Activated CD8-positive, alpha-beta memory T cell treated with anti-CD3 and anti-CD28 coated beads for 24 hours (primary cell): ENCODE measurements around the gene HLCS.
"Not testable (repeated sequence)": the region's sequence is repeated elsewhere in the genome, so short reads cannot be mapped to it uniquely, and the experiment has no call there.

Experiments used
- DNase-seq: peaks from one replicate; pipeline ENCODE4 v3.0.0-alpha.2; 2020

Gene HLCS

DNA sequence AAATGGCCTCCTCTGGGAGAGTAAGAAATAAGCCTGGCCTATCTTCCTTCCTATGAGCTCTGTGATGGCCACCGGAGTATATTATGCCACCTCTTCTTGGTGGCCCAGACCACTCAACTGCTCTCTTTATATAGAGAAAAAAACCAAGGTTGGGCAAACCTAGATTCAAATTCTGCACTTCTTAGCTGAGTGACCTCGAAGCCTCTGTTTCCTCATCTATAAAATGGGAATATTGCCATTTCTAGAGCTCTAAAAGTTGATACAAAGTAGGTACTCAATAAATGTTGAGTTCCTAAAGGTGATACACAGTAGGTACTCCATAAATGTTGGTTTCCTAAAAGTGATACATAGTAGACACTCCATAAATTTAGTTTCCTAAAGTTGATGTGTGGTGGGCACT is 120.7 kb downstream of the HLCS start:
- no peak for DNase-seq

DNA sequence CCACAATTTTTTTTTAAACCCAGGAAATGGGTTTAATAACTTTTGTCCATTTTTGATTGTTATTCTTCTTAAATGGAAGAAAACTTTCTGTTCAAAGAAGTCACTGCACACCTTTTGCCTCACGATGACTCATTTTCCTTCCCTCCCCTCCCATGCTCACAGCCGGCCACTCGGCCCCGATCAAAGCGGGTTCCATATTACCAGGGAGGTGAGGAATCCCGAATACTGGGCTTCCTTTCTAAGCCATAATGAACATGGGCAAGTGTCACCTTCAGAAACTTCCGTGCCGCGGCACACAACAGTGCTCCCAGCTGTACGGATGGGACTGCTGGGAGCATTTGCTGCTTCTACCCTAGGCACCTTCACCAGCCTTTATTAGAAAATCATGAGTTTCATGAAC is 121.4 kb downstream of the HLCS start:
- DNase-seq: no peak

DNA sequence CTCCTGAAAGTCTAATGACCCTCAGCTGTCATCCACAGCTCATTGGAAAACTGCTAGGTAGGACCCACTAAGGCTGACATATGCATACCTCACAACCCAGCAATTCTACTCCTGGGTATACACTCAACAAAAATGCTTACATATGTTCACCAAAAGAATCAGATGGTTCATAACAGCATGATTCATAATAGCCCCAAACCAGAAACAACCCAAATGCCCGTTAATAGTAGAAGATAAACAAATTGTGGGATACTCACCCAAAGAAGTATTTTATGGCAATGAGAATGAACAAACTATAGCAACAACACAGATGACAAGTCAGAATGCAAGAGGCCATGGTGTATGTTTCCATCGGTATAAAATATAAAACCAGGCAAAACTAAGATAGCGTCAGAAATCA is 124.6 kb downstream of the HLCS start:
- DNase-seq: no peak

DNA sequence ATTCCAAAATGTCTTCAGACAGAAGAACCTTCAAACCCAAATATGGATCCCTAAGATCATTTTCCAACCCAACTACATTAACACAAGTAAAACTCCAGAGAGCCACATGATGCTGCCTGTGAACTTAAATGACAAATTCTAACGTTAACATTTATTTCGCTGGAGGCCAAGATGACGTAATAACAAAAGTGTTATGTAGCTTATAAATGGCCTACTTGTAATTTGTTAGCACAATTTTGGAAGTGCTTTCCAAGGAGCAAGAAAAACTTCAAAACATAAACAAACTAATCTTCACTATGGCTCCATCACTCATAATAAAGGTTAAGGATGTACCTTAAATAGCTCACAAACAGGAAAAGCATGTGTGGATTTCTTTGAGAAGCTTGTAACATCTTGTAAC is 126.7 kb downstream of the HLCS start:
- DNase-seq: no peak

DNA sequence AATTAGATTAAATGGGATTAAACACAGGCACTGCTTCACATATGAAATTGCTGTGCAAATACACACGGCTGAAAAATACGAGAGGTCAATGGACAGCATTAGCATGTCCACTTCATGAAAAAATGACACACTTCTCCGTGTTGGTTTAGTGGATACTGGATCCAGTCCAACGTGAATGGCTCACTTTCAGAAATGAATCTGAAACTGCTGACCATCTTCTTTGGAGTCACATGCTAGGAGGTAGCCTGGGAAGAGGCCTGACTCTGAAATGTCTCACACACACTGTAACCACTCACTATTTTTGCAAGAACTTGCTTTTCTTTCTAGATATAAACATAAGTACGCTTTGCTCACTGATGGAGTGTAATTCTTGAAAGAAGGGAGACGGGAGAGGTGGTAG is 127.3 kb downstream of the HLCS start:
- no peak for DNase-seq

DNA sequence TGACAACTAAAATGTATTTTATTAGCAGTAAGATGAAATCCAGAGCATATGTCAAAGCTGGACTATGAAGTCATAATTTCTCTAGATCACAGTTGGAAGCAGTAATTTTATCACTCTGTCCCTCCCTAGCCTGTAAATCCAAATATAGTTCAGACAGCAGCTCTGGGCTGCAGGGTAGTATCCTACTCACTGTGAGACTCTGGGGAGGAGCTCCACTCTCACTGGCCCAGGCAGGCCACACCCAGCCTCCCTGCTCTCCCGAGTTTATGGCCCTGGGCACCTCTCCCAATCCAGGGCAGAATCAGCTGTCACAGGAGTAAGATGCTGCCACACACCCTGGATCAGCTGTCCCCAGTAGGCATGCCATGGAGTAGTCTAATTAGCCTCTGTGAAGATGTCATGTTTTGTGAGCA is 131.1 kb downstream of the HLCS start:
- DNase-seq: no peak

DNA sequence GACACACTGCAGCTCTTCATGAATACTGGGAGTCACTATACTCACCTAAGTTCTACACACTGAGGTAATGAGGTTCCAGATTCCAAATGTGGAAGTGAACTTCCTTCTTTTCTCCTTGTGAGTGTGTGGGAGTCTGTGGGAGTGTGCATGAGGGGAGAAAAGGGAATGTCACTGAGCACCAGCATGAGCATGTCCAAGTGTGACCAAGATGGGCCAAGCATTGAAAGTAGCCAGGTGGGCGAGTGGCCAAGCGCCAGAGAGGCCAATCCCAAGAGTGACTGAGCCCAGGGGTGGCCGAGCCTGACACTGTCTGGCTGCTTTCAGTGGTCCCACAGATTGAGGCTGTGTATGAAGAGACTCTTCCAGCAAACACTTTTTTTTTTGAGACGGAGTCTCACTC is 132.3 kb downstream of the HLCS start:
- no peak for DNase-seq

DNA sequence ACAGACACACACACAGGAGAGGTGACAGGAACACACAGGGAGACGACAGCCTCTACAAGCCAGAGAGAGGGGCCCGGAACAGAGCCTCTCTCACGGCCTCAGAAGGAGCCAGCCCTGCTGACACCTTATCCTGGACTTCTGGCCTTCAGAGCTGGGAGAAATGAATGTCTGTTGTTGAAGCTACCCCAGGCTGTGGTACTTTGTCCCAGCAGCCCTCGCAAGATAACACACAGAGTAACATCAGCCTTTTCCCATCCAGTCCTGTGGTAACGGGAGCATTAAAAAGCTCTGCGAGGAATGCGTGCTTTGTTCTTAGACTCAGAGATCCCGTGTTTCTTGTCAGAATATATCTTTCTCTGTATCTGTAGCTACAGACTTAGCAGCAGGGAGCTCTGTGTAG is 136.4 kb downstream of the HLCS start:
- DNase-seq: no peak

DNA sequence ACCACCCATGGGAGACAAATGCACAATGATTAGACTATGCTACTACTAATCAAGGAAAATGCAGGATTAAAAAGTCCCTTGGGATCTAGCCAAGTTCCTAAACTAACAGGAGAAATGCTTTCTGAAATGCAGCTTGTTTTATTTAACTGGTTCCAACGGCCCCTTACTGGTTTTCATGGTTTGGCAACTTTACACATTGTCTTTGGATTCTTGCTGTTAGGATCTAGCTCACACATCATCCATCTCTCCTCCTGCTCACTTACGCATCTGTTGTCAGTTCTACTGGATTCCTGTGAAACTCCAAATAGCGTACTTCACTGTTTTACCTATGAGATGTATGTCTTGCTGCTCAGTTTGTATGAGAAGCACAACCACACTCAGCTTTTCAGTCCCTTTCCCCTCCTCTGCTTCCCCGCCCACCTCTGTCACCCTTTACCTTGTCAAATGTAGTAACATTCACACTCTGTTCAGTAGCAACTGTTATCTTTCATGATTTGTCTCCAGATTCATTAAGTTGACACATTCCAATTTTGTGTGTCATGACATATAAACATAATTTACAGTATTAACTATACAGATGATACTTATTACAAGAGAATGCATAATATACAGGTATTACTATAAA is 137.5 kb downstream of the HLCS start:
- DNase-seq: no peak

DNA sequence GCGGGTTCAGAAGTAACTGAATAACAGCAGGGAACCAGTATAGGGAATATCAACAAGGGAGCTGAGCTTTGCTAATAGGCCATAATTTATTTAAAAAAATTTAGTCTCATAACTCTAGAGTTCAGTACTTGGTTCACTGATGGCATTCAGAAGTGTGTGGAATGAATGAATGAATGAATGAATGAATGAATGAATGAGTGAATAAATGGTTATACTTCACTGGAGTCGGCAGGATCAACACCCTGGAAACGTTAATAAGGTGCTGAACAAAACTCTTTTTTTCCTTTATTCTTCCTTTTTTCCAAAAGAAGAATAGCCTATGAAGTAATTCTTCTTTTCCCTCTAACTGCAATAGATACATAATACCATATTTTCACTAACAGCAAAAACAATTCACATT is 138.3 kb downstream of the HLCS start:
- DNase-seq: no peak

DNA sequence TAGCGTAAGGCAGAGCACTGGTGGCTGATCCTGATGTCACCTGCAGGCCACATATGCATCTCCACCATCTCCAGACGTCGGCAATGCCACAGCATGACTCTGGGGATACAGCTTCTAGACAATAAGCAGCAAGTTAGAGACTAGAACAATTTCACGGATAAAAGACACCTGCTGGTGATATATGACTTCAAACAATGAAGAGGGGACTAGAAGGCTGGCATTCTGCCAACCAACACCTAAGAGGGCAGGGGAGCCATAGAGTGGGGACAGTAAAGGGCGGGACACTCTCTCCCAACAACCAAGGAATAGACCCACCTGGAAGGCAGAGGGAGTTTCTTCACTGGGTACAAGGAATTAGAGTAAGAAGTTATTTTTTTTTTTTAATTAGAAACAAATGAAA is 140.8 kb downstream of the HLCS start:
- no peak for DNase-seq

DNA sequence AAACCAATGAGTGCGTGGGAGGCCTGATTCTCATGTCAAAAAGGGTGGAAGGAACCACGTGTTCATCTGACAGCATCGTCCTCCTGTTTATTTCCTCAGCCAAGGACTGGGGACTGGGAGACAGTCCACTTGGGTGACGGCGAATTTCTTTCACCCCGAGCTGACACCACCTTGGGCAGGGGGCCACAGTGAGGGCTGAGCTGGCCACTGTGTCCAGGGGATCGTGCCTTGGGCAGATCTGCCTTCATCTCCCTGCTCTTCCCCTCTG is 145.5 kb downstream of the HLCS start:
- DNase-seq: no peak

DNA sequence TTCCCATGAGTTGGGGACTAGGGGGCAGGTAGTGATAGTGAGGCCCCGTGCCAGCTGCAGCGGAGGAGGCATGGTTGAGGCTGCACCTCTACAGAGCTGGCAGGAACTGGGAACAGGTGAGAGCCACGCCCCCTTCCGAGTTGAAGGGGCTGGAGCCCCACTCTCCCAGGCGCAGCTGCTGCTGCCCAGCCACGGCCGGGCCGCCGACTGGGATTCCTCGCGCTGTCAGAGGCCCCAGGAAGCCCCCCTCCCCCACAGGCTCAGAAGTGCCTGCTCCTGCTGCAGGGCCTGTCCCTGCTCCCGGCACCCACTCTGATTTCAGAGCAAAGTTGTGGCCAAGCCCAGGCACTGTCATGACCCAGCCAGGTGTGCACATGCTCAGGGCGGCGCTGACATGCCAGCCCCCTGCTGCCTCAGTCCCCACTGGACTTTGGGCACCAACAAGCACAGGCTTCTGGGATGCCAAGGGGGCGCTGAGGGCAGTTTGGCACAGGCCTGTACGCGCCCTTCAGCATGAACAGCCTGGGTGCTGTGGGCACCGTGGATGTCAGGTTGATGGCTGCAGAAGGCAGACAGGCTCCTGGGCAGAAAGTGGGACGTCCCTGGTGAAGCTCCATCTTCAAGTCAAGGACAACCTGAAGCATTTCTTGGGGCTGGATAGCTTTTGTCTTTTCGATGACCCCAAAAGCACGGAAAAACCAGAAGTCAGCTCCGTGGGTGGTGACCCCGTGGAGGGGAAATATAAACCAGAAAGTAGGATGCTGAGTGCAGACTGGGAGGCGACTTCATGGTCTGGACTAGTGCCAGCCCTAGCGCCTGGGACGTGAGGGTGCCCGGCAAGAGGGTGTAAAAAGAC is 146.1 kb downstream of the HLCS start:
- no peak for DNase-seq

DNA sequence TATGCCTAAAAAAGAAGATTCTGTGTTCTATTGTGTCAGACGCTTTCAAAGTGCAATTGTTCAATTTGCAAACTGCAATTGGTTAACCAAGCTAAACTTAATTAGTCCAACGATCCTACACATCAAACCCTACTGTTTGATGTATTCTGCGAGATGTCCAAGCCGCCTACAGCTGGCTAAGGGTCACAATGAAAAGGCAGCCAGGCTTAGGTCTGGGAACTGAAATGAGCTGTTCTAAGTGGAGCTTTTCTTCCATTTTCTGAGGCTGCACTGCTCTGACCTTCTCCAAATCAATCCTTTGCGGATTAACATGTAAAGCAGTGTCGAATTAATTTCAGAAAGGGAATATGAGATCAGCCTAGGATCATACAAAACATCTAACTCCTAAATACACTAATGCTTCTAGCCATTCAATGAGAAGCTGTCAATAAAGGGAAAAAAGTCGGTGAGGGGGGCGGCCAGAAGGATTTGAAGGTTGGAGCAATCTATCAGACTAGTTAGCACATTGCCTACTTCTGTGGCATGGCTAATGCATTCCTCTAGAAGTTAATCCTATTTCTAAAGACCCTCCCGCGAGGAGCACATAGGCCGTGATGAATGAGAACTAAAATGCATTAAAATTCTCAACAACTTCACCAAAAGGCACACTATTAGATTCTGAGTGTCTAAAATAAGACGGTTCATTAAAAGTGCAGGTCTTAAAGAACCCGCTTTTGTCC is 148.6 kb downstream of the HLCS start:
- no peak for DNase-seq

DNA sequence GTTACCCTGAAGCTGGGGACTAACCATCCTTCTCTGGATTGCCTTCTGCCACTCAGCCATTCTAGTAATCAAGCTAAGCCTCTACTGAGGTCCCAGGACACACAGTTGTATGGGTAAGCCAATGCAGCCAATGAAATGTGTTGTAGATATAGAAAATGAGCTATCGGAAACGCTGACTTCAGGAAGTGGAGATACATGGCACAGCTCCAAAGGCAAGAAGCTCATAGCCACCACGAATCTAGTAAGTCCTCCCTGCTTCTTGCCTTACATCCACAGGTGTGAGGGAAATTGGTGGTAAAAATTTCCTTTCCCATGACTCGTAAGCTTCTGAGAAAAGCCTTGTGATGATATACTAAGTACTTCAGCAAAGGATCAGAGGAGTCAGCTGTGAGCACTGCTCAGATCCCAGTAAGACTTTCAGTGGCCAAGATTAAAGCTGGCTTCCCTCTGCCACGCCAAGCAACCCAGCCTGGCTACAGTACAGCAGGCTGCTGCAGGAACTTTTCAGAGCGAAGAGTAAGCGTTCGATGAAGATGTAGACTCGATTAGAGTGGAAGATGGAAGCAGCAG is 149.8 kb downstream of the HLCS start:
- DNase-seq: no peak

DNA sequence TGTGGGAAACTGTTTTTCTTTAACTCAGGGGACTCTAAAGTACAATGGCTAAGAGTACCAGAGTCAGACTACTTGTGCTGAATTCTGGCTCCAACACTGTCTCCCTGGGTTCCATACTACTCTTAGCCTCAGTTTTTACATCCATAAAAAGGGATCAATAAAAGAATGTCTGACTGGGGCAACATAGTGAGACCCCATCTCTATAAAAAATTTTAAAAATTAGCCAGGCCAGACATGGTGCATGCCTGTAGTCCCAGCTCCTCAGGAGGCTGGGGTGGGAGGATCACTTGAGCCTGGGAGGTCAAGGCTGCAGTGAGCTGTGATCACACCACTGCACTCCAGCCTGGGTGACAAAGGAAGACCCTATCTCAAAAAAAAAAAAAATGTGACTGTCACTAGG is 150.4 kb downstream of the HLCS start:
- not testable (repeated sequence) for DNase-seq

DNA sequence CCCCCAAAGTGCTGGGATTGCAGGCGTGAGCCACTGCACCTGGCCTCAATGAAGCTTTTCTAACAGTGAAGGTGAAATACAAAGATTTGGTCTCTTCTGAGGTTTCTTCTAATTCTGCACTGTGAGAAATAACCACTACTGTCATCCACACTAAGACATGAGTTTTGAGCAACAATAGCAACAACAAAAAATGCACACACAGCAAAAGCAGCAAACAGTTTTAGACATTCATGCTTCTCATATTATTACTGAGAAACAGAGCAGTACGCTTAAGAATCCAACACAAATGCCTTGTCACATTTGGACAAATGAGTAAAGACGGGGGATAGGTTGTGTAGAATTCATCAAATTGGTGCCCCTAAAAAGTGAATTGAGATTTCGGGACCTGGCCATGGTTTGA is 151.2 kb downstream of the HLCS start:
- DNase-seq: no peak

DNA sequence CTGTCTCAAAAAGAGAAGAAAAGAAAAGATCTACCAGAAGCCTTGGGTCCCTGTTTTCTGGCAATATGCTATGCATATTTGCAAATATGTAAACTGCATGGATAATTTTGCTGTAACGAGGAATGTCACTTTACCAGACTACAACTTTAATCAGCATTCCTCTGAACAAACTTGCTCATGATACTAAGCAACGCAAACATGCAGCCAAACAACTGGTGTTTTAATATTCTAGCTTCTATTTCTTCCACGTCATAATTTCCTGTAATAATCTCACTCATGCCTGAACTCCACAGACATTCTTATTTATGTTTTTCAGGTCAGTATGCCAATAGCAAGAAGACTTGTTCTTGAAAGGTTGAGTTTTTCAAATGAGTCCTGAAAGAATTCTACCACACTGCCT is 153.4 kb downstream of the HLCS start:
- no peak for DNase-seq

DNA sequence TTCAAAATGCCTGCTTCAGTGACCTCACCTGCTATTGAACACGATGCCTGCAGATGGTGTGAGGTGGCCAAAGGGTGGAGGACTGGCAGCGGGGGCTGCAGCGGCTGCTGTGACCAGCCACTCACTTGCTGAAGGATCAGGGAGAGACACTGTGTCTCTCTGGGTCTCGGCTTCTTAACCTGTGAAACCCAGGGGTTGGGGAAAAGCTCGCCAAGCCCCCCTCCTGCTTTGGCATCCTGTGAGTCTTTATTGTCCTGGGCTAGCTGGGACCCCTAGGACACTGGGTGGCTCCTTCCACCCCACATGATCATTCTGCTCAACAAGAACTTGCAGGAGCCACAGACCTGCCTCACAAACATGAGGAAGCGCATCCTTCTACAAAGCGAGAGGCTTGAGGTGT is 154.7 kb downstream of the HLCS start:
- DNase-seq: no peak

DNA sequence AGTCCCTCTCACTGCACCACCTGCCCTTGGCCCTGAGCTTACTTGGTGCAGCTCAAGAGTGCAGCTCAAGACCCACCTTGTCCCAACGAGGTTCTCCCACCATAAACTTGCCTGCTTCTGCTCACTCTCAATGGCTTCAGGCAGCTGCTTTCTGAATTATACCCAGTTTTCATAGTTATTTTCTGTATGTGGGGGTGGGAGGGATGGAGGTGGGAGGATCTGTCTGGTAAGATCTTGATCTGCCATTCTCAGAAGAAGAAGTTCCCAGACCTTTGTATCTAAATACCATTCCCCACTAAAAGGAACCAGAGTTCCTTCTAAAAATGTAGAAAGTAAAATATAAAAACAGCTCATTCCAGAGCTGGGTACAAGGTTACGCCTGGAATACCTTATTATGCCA is 156.0 kb downstream of the HLCS start:
- no peak for DNase-seq

DNA sequence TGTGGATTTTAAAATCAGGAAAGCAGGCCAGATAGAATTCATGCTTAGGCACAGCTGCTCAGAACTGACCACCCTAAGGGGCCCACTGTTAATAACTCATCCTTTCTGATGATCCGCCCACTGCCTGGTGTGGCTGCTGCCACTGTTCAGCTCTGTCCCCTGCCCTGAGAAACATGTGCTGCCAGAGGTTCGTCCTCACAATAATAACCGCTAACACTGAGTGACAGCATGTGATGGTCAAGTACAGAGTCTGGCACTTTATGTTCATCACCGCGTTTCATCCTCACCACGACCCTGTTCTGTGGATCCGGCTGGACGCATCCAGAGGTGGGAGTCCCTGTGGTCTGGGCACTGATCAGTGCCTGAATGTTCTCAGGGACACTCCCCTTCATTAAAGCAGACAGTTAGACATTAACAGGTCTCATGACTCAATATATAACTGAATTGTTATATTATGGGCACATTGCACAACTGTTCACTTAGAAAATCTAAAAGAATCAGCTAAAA is 159.0 kb downstream of the HLCS start:
- DNase-seq: no peak

DNA sequence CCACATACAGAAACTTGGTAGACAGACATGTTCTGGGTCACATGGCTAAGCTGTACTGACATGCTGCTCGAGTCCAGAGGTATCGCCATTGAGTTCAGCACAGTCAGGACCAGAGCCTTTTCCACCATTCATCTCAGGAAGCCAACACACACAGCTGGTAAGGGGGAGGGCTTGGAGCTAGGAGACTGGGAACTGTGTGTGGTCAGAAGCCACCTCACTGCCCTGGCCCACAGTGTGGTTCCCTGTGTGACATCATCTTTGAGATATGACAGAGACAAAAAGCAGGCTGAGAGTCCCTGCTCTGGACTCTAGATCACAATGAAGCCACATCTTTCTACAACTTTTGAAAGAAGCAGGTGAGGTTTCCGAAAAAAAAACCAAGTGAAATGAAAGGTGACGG is 160.4 kb downstream of the HLCS start:
- no peak for DNase-seq

DNA sequence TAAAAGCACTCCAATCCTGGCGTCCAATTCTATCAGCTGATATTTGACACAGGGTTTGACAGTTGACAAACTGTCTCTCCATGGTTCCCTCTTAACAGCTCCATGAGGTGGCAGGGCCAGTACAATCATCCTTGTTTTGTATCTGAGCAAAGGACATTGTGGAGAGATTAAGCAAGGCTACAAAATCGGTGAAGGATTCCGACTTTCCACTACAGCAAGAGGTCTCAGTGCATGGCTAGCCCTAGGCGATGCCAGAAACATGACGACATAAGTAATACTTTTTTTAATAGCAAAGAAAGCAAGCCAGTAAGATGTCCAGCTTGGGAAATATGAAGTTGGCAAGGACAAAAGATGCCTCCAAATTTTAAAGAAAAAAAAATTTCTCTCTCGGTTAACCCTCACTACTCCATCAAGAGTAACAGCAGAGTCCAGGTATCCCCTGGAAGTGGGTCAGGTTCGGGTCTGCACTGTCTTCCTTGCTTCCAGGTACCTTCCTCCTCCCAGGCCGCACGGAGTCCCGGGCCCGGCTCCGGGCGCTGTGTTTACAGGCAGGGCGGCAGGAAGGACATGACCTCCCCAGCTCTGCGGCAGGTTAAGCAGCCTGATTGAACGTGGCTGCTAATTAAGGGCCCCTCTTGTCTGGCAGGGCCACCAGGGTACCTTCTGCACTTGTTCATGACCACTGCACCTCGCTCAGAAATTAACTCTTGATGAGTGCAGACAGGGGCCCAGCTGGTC is 161.4 kb downstream of the HLCS start:
- no peak for DNase-seq
